ENCODE results near the gene TNFSF4.
"Not testable (repeated sequence)": the region's sequence is repeated elsewhere in the genome, so short reads cannot be mapped to it uniquely, and the experiment has no call there.

The TNFSF4 gene

GRCh38 chr1:173163222-173163621 lies 43.9 kb downstream of the TNFSF4 start:
- no peak for DNase-seq (ENCODE audit: low read depth)

- DNase-seq (ENCODE audit: low read depth): no peak
These were observed 44.5 kb downstream of the TNFSF4 start for GRCh38 chr1:173162601-173163000.

- DNase-seq (ENCODE audit: low read depth): no peak
These were observed 45.5 kb downstream of the TNFSF4 start for GRCh38 chr1:173161510-173162221.

GRCh38 chr1:173153964-173154363 lies 53.2 kb downstream of the TNFSF4 start:
- not testable (repeated sequence) for DNase-seq (ENCODE audit: low read depth)

GRCh38 chr1:173153503-173153902 lies 53.6 kb downstream of the TNFSF4 start:
- no peak for DNase-seq (ENCODE audit: low read depth)

DNA sequence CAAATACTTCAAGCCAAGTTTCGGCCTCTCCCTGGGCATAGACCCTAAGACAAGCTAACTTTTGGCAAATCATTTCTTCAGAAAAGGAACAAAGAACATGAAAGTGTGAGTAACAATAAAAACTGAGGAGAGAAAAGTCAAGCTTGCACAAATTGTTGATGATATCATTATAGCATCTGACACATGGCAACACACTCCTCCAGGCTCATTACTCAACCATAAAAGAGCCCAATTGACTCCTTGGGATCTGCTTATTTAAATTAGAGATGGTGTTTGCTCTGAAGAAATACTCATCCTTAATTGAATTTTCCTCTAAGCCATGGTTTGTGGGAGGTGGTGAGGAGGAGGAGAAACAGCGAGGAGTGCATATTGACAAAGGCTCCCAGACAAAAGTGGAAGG lies 54.5 kb downstream of the TNFSF4 start:
- DNase-seq (ENCODE audit: low read depth): no peak

DNA sequence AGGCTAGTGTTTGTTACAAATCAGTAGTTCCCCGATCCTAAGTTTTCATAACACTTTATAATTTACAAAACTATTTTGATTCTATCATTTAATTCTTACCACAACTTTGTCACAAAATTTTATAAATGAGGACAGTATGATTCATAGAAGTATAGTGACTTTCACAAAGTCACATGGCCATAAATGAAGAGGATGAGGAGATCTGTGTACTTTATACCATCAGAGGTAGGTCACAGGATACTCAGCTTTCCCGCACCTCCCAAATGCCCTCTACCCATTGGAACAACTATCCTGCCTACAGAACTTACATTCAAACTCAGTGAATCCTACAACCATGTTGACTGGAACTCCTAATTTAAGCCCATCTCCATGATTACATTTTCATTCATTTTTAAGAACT lies 56.3 kb downstream of the TNFSF4 start:
- no peak for DNase-seq (ENCODE audit: low read depth)

DNA sequence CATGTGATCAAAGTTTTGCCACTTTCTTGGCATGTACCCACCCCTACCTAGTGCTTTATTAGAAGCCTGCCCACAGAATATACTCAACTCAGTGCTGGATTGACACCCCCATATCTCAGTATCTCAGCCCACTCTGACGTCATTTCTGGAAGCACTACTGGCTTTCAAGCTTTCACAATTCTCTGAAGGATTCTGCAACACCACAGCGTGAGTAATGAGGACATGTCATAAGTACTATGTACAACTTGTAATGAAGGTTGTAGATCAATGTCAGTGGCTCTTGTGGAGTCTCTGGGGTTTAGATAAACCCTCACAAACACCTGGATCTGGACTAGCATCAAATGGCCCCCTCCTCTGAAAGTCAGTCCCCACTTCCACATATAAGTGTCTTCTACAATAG lies 57.2 kb downstream of the TNFSF4 start:
- no peak for DNase-seq (ENCODE audit: low read depth)

GRCh38 chr1:173148971-173149370 lies 58.2 kb downstream of the TNFSF4 start:
- no peak for DNase-seq (ENCODE audit: low read depth)

DNA sequence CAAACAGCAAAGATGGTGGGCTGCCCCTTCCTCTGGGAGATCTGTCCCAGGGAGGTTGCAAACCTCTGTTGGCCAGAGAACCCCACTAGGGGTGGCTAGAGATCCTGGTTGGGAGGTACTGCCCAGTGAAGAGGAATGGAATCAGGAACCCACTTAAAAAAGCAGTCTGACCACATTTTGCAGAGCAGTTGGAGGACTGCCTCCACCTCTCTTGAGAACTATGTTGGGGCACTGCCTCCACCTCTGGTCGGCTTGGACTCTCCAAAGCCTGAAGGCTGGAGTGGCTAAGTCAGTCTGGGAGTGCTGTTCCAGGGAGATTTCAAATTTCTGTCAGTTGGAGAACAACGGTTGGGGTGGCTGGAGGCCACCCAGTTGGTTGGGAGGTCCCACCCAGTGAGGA lies 58.6 kb downstream of the TNFSF4 start:
- DNase-seq (ENCODE audit: low read depth): no peak

DNA sequence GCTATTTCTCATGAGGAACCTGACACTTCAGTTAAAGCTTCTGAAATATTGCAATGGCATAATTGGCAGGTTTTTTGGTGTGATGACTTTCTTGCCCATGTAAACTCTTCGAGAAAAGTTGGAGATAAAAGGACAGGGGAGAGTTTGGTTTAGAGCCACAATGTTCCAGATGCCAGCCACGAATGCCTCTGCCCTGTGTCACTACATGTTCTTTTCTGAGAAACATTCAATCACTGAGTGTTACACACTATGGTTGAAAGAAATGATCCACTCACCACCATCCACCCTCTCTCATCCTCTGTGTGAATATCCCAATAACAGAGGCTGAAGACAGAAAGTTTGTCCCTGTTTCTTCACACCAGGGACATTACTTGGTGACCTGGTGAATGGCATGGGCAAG lies 66.4 kb downstream of the TNFSF4 start:
- DNase-seq (ENCODE audit: low read depth): no peak

- no peak for DNase-seq (ENCODE audit: low read depth)
These were observed 67.4 kb downstream of the TNFSF4 start for GRCh38 chr1:173139706-173140105.

DNA sequence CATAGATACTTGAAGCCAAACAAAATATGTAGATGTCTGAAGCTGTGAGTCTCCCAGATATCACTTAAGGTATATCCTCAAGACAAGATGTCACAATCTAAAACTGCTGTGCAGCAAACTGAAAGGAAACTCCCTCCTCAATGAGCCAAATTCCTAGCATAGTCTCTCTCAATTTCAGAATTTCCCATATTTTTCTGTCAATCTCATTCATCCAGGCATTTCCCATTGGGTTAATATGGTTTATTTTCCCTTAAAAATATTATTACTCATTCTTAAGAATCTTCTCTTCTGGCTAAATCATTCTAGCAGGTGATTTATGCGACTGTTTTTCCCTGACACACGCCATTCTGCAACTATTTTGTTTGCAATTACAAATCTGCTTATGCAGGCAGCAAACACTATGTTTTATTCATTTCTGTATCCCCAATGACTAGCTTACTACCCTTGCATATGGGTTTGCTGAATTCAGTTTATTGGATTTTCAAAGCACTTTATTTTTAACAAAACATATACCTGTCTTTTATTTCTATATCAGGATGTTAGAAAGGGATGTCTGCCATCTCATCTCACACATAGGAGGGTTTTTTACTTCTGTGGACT lies 69.9 kb downstream of the TNFSF4 start:
- no peak for DNase-seq (ENCODE audit: low read depth)

- no peak for DNase-seq (ENCODE audit: low read depth)
These were observed 72.3 kb downstream of the TNFSF4 start for GRCh38 chr1:173134800-173135199.

DNA sequence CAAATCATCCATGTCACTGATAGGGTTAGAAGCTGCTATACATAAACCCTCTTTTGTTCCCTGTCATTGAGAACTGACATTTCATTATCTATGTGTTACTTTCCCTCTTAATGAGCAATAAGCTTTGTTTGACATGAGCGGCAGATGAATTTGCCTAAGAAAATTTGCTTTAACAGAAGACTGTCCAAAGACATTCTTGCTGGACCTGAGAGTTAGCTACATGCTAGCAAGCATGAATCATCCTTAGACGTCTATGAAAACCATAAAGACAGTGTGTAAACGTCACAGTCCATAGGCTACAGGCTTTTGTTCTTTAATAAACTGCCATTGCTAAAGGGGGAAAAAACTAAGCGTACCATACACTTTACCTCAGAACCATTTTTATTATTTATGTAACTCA lies 73.1 kb downstream of the TNFSF4 start:
- no peak for DNase-seq (ENCODE audit: low read depth)
